PC-3 (cell line): Measurements from ENCODE around the gene KRT79. TPM values are rescaled to one million over a fixed set of nuclear protein-coding genes. Genes with fewer than 3 reads are reported as not detected.

ENCODE experiments used
- ATAC-seq: fragments of 200-7000 bp; cut with Tn5 transposase; 2 replicates; pipeline ENCODE4 v1.9.1; 2020; ENCODE audit warnings: mild to moderate bottlenecking, moderate library complexity
- BruUV-seq: library from RNA; stranded (reverse); fragments of 400-500 nt; replicated peaks from 2 replicates; lab custom pipeline; 2021; lab: Mats Ljungman, UMichigan
- CTCF ChIA-PET: fragments of 300-600 bp; sonication (Branson Sonifier 250); formaldehyde crosslinking; loops from one replicate; lab custom pipeline; 2022; ENCODE audit warnings: antibody characterized with exemption; lab: Charles Lee
- POLR2A ChIA-PET: fragments of 300-600 bp; sonication (Branson Sonifier 250); formaldehyde crosslinking; loops from one replicate; lab custom pipeline; 2022; ENCODE audit warnings: antibody characterized with exemption; ENCODE audit not compliant: unreplicated experiment; lab: Charles Lee
- DNase-seq: peaks from one replicate; pipeline ENCODE4 v3.0.0-alpha.2; 2015
- H2AFZ ChIP-seq: fragments of 300-600 bp; sonication (generic); 2 replicates; pipeline ENCODE4 v1.6.0; 2016; ENCODE audit warnings: antibody characterized with exemption, low read length
- H3F3A ChIP-seq: fragments of 300-600 bp; sonication (generic); one replicate; pipeline ENCODE4 v1.6.0; 2017; ENCODE audit warnings: antibody characterized with exemption, low read length, control low read depth, mild to moderate bottlenecking; ENCODE audit not compliant: unreplicated experiment
- H3K27ac ChIP-seq: fragments of 300-600 bp; sonication (generic); 2 replicates; pipeline ENCODE4 v1.5.1; 2016; ENCODE audit warnings: mild to moderate bottlenecking, low read length
- H3K27me3 ChIP-seq: fragments of 300-600 bp; sonication (generic); 2 replicates; pipeline ENCODE4 v1.6.1; 2016; ENCODE audit warnings: low read length, mixed read lengths
- H3K36me3 ChIP-seq: fragments of 300-600 bp; sonication (generic); 2 replicates; pipeline ENCODE4 v1.6.1; 2016; ENCODE audit warnings: low read depth, mixed run types, low read length, mixed read lengths
- H3K4me1 ChIP-seq: fragments of 300-600 bp; sonication (generic); 2 replicates; pipeline ENCODE4 v1.5.1; 2016; ENCODE audit warnings: low read length; ENCODE audit not compliant: insufficient read depth
- H3K4me2 ChIP-seq: fragments of 300-600 bp; sonication (generic); 2 replicates; pipeline ENCODE4 v1.6.0; 2016; ENCODE audit warnings: low read length
- H3K4me3 ChIP-seq: fragments of 300-600 bp; sonication (generic); 2 replicates; pipeline ENCODE4 v1.5.1; 2016; ENCODE audit warnings: mild to moderate bottlenecking, low read length, mixed read lengths
- H3K79me2 ChIP-seq: fragments of 300-600 bp; sonication (generic); 2 replicates; pipeline ENCODE4 v1.6.1; 2017; ENCODE audit warnings: low read length, mixed read lengths
- H3K9ac ChIP-seq: fragments of 300-600 bp; sonication (generic); 2 replicates; pipeline ENCODE4 v1.6.0; 2016; ENCODE audit warnings: mild to moderate bottlenecking, low read length
- H3K9me2 ChIP-seq: fragments of 300-600 bp; sonication (generic); replicated peaks from 2 replicates; pipeline ENCODE4 v1.6.1; 2016; ENCODE audit warnings: mixed run types, low read length, mixed read lengths
- H3K9me3 ChIP-seq: fragments of 300-600 bp; sonication (generic); 2 replicates; pipeline ENCODE4 v1.6.1; 2016; ENCODE audit warnings: low read length, mixed read lengths
- H4K20me1 ChIP-seq: fragments of 300-600 bp; sonication (generic); 2 replicates; pipeline ENCODE4 v1.6.1; 2016; ENCODE audit warnings: low read length, mixed read lengths
- EZH2 ChIP-seq: fragments of 300-600 bp; sonication (generic); IDR thresholded peaks from one replicate; pipeline ENCODE4 v1.6.1; 2017; ENCODE audit warnings: antibody characterized with exemption, mild to moderate bottlenecking, low read length; ENCODE audit not compliant: unreplicated experiment
- EZH2phosphoT487 ChIP-seq: fragments of 300-600 bp; sonication (generic); IDR thresholded peaks from 2 replicates; pipeline ENCODE4 v1.6.1; 2018; ENCODE audit warnings: mild to moderate bottlenecking, antibody characterized with exemption, low read length, borderline replicate concordance
- intact Hi-C: fragments of 100-400 bp; cut with micrococcal nuclease; formaldehyde crosslinking; loops from 2 replicates; pipeline ENCODE4 v1.9.0; 2023
- total RNA-seq: library from RNA; depleted of rRNA; stranded (reverse); fragments of >200 nt; gene quantifications from 2 replicates; pipeline ENCODE4 v1.2.3, GENCODE V29; 2014
- TF ChIP-seq, protein P1 (sequence below): fragments of 300-600 bp; sonication (generic); conservative IDR thresholded peaks from 2 replicates; pipeline ENCODE4 v1.5.1; 2017; ENCODE audit warnings: antibody characterized with exemption, low read depth, mild to moderate bottlenecking, low read length

KRT79 gene
- total RNA-seq, 1 experiment from 2014 or later: not detected

DNA sequence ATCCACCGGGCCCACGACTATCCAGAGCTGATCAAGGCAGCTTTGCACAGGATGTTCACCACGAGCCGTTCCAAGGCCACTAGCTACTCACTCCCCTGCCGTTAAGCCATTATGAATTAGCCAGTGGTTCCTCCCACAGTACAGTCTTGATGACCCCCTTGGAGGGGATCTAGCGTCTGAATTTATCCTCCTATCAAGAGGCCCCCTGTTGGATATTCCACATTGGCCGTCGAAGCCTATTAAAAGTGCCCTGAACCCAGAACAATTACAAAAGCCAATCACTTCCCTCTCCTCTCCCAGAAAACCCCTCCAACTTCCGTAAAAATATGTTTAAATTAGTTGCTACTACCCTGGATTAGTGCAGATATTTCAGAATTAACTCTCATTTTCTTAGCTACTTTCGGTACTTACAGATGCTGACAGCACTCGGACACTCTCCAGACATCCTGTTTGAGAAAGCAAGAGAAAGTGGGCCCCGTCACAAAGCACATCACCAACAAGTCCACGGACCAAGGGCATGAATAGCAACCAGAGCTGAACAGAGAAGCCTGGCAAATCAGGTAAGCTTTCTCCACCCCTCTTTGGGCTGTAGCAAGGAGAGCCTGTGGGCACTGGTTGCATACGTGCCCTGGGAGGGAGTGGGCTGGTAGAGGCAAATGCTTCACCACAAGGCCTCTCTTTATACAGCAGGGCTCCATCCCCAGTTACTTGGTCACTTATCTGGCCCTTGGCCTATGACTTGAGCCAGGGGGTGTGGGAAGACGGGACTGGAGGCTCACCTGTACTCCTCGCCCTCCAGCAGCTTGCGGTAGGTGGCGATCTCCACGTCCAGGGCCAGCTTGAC lies 43.5 kb downstream of the KRT79 start:
- intact Hi-C loops: no loop called here
- Histone ChIP-seq H3K27me3 (no peaks in the 10 kb centered on the region), H4K20me1 (no peaks in the 10 kb centered on the region), H3K4me2 (no peak overlapping the region), H3K4me1 (peaks cover 15% of the 10 kb centered on the region), H2AFZ (no peak overlapping the region), H3K27ac (no peak overlapping the region), H3K4me3 (no peak overlapping the region), H3F3A (no peaks in the 10 kb centered on the region), H3K9ac (no peak overlapping the region), H3K79me2 (no peaks in the 10 kb centered on the region), H3K9me3 (no peaks in the 10 kb centered on the region), H3K36me3 (no peaks in the 10 kb centered on the region), H3K9me2 (no peaks in the 10 kb centered on the region)
- ATAC-seq (no peak), DNase-seq (no peak)
- no TSS peak for BruUV-seq
- TF ChIP-seq EZH2 (no peak), EZH2phosphoT487 (no peak)
- TF ChIP-seq, protein P1, sequence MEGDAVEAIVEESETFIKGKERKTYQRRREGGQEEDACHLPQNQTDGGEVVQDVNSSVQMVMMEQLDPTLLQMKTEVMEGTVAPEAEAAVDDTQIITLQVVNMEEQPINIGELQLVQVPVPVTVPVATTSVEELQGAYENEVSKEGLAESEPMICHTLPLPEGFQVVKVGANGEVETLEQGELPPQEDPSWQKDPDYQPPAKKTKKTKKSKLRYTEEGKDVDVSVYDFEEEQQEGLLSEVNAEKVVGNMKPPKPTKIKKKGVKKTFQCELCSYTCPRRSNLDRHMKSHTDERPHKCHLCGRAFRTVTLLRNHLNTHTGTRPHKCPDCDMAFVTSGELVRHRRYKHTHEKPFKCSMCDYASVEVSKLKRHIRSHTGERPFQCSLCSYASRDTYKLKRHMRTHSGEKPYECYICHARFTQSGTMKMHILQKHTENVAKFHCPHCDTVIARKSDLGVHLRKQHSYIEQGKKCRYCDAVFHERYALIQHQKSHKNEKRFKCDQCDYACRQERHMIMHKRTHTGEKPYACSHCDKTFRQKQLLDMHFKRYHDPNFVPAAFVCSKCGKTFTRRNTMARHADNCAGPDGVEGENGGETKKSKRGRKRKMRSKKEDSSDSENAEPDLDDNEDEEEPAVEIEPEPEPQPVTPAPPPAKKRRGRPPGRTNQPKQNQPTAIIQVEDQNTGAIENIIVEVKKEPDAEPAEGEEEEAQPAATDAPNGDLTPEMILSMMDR: no peak
- CTCF ChIA-PET: no interaction called here
- POLR2A ChIA-PET: no interaction called here

DNA sequence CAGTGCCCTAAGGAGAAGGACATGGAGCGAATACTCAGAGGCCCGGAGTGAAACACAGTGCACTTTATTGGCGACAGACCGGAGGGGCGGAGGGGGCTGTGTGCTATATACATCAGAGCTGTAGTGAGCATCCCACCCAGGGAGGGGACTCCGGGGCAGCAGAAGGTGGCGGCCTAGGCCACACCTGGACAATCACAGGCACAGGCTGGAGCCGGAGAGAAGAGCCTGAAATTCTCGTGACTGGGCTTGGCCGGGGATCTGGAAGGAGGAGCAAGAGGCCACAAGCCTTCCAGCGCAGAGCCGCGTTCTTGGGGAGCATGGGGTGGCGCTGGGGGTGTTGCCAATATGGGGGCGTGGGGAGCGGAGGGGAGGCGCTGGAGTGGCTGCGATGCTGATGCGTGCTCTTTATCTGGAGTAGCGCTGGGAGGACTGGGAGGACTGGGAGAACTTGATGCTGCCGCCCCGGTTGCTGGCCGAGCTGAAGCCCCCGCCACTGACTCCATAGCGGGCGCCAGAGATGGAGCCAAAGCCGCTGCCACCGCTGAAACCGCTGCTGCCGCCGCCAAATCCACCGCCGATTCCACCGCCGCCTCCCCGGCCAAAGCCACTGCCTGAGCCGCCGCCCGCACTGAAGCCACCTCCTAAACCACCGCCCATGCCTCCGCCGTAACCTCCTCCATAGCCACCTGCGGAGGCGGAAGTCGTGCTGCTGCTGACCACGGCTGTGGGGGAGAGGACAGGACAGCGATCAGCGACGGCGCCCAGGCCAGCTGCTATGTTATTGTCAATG lies 44.3 kb downstream of the KRT79 start:
- Histone ChIP-seq H3K9me2 (no peaks in the 10 kb centered on the region), H3K4me3 (no peak overlapping the region), H3K27ac (no peak overlapping the region), H3K79me2 (no peaks in the 10 kb centered on the region), H3K4me2 (no peak overlapping the region), H3F3A (no peaks in the 10 kb centered on the region), H3K36me3 (no peaks in the 10 kb centered on the region), H3K9me3 (no peaks in the 10 kb centered on the region), H2AFZ (no peak overlapping the region), H3K27me3 (peaks cover 7% of the 10 kb centered on the region; the same call in 1 of the 2 replicates), H3K4me1 (peaks cover 10% of the 10 kb centered on the region), H3K9ac (no peak overlapping the region), H4K20me1 (no peaks in the 10 kb centered on the region)
- no TSS peak for BruUV-seq
- ChIA-PET POLR2A (no interaction called here), CTCF (no interaction called here)
- intact Hi-C loops: no loop called here
- DNase-seq: no peak
- TF ChIP-seq, protein P1: no peak
- TF ChIP-seq EZH2phosphoT487: no peak
- TF ChIP-seq EZH2: no peak
- ATAC-seq: no peak
